Activated naive CD8-positive, alpha-beta T cell treated with anti-CD3 and anti-CD28 coated beads, Interleukin-2, amount 10 ng/mL, durations not matched to agents 7 days and 5 days (primary cell): ENCODE measurements around the gene MARCHF9. TPM values are rescaled to one million over a fixed set of nuclear protein-coding genes. Genes with fewer than 3 reads are reported as not detected.
A peak's percentile ranks its signal among the peaks of the same experiment; 100 is the strongest.
"Not testable (repeated sequence)": the region's sequence is repeated elsewhere in the genome, so short reads cannot be mapped to it uniquely, and the experiment has no call there.

ENCODE experiments used
- ATAC-seq: fragments of 150-1000 bp; cut with Tn5 transposase; one replicate; pipeline ENCODE4 v1.10.0; 2021; ENCODE audit warnings: low read depth, moderate library complexity
- POLR2A ChIA-PET: fragments of 350-600 bp; sonication (Branson Sonifier 250); formaldehyde crosslinking; loops from one replicate; lab custom pipeline; 2021; ENCODE audit warnings: antibody characterized with exemption; lab: Charles Lee
- DNase-seq: peaks from one replicate; pipeline ENCODE4 v3.0.0; 2021
- H3K27ac Mint-ChIP-seq: one replicate; pipeline ENCODE4 v1.8.0; 2022; ENCODE audit warnings: mild to moderate bottlenecking, mixed read lengths
- H3K27me3 Mint-ChIP-seq: one replicate; pipeline ENCODE4 v1.8.0; 2022; ENCODE audit warnings: mild to moderate bottlenecking, moderate library complexity, mixed read lengths
- H3K36me3 Mint-ChIP-seq: one replicate; pipeline ENCODE4 v1.8.0; 2021; ENCODE audit warnings: mild to moderate bottlenecking, mixed read lengths
- H3K4me1 Mint-ChIP-seq: one replicate; pipeline ENCODE4 v1.8.0; 2021; ENCODE audit warnings: mixed read lengths
- H3K4me3 Mint-ChIP-seq: one replicate; pipeline ENCODE4 v1.8.0; 2022; ENCODE audit warnings: mild to moderate bottlenecking, moderate library complexity, mixed read lengths
- H3K9me3 Mint-ChIP-seq: one replicate; pipeline ENCODE4 v1.8.0; 2021; ENCODE audit warnings: mixed read lengths
- total RNA-seq, 2 experiments: library from RNA; stranded (reverse); gene quantifications; one replicate each; pipeline ENCODE4 v1.2.3, GENCODE V29; 2021

Gene MARCHF9
- total RNA-seq, 2 experiments from 2014 or later = 37.1 to 38.3 TPM

DNA sequence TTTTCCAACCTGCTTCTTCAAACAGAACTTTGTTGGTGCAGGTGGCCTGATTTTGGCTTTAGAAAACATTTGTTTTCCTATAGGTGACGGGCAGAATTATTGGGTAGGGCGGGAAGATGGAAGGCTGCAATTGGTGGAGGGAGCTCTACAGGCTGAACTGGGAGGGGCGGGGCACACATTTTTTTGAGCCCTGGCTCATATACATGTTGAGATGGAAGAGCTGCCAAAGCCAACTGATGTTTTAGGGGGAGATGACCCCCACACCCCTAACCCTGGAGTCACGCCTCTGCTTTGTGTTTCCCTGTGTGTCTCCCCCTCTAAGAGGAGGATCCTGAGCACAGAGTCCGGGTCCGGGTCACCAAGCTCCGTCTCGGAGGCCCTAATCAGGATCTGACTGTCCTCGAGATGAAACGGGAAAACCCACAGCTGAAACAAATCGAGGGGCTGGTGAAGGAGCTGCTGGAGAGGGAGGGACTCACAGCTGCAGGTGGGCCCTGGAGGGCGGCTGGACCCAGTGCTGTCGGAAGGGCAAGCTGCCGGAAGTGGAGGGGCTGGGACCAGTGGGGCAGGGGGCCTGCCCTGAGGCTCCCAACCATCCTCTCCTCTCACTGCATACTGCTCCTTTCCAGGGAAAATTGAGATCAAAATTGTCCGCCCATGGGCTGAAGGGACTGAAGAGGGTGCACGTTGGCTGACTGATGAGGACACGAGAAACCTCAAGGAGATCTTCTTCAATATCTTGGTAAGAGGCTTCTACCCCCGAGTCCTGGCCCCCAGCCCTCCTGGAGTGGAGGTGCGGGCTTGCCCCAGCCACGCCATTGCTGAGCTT, 34.9 kb upstream of the MARCHF9 start:
- POLR2A ChIA-PET = interaction anchor here (0.5 to 1.7 kb wide), 5 partner anchors 10 to 153 kb away, joined by 3 to 6 read pairs (median 3); partner anchors contain the start of gene OS9
- H3K4me1 Mint-ChIP-seq = peaks cover 6% of the 10 kb centered on the region
- no peak overlapping the region for H3K27ac Mint-ChIP-seq
- ATAC-seq (peak; percentile 8), DNase-seq (no peak)
- H3K4me3 Mint-ChIP-seq = no peak overlapping the region
- H3K27me3 Mint-ChIP-seq = no peaks in the 10 kb centered on the region
- H3K9me3 Mint-ChIP-seq = no peaks in the 10 kb centered on the region
- peaks cover 20% of the 10 kb centered on the region for H3K36me3 Mint-ChIP-seq

DNA sequence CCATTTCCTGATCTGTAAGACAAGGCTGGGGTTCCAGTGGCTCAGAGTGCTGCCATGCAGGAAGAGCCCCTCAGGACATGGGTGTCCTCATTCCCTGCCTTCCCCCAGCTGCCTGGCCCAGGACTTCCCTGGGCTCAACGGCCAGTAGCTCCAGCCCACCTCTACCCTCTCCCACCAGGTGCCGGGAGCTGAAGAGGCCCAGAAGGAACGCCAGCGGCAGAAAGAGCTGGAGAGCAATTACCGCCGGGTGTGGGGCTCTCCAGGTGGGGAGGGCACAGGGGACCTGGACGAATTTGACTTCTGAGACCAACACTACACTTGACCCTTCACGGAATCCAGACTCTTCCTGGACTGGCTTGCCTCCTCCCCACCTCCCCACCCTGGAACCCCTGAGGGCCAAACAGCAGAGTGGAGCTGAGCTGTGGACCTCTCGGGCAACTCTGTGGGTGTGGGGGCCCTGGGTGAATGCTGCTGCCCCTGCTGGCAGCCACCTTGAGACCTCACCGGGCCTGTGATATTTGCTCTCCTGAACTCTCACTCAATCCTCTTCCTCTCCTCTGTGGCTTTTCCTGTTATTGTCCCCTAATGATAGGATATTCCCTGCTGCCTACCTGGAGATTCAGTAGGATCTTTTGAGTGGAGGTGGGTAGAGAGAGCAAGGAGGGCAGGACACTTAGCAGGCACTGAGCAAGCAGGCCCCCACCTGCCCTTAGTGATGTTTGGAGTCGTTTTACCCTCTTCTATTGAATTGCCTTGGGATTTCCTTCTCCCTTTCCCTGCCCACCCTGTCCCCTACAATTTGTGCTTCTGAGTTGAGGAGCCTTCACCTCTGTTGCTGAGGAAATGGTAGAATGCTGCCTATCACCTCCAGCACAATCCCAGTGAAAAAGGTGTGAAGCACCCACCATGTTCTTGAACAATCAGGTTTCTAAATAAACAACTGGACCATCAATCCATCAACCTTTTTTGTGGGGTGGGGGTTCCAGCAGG, 34.0 kb upstream of the MARCHF9 start:
- peaks cover 17% of the 10 kb centered on the region for H3K36me3 Mint-ChIP-seq

DNA sequence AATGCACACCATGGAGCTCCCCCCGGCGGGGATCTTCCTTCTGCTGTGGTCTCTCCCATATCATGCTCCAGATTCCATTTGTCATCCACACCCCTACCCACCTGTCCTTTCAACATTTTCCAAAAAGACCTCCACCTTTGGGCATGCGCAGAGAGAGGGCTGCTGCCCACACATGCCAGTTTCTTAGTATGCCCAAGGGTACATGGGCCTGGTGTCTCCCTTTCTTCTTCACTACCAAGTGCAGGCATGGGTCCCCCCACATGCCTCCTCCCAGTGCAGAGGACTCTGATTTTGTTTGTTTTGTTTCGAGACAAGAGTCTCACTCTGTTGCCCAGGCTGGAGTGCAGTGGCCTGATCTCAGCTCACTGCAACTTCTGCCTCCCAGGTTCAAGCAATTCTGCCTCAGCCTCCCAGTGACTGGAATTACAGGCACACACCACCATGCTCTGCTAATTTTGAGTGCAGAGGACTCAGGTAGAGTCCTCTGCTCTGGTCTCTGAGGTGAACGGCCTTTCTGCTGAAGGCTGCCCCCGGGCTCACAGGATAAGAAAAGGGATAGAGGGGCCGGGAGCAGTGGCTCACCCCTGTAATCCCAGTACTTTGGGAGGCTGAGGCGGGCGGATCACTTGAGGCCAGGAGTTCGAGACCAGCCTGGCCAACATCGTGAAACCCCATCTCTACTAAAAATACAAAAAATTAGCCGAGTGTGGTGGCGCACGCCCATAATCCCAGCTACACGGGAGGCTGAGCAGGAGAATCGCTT, 32.9 kb upstream of the MARCHF9 start:
- not testable (repeated sequence) for ATAC-seq
- POLR2A ChIA-PET = interaction anchor here (1.0 to 1.7 kb wide), 7 partner anchors 8 to 79 kb away, joined by 3 to 7 read pairs (median 5); partner anchors contain the start of gene TSPAN31

More for the DNA sequence above, 34.0 kb upstream of the MARCHF9 start:
- Mint-ChIP-seq H3K27ac (no peak overlapping the region), H3K9me3 (no peaks in the 10 kb centered on the region), H3K4me3 (no peak overlapping the region), H3K4me1 (peaks cover 7% of the 10 kb centered on the region), H3K27me3 (no peaks in the 10 kb centered on the region)
- ATAC-seq = peak; percentile 12
- POLR2A ChIA-PET = interaction anchor here (0.5 to 1.7 kb wide), 5 partner anchors 7 to 78 kb away, joined by 3 to 7 read pairs (median 3); no protein-coding TSS in a partner anchor
- DNase-seq = no peak

GRCh38 chr12:57722716-57723629, 31.9 kb upstream of the MARCHF9 start:
- ATAC-seq (no peak), DNase-seq (no peak)
- POLR2A ChIA-PET = interaction anchor here (0.6 to 1.5 kb wide), 8 partner anchors 9 to 410 kb away, joined by 3 to 7 read pairs (median 4); partner anchors contain the start of gene TSPAN31
- Mint-ChIP-seq H3K4me1 (peaks cover 9% of the 10 kb centered on the region), H3K36me3 (peaks cover 21% of the 10 kb centered on the region), H3K9me3 (no peaks in the 10 kb centered on the region), H3K27me3 (no peaks in the 10 kb centered on the region), H3K27ac (peak overlapping the region; percentile 83), H3K4me3 (no peak overlapping the region)

More for the DNA sequence above, 32.9 kb upstream of the MARCHF9 start:
- peaks cover 18% of the 10 kb centered on the region for H3K36me3 Mint-ChIP-seq
- not testable (repeated sequence) for H3K9me3 Mint-ChIP-seq, H3K27me3 Mint-ChIP-seq, DNase-seq, H3K4me1 Mint-ChIP-seq, H3K4me3 Mint-ChIP-seq
- H3K27ac Mint-ChIP-seq = peak overlapping the region; percentile 54

- H3K27ac Mint-ChIP-seq = peak overlapping the region; percentile 83
- H3K9me3 Mint-ChIP-seq = no peaks in the 10 kb centered on the region
Measured at GRCh38 chr12:57723630-57723962, 31.3 kb upstream of the MARCHF9 start.

DNA sequence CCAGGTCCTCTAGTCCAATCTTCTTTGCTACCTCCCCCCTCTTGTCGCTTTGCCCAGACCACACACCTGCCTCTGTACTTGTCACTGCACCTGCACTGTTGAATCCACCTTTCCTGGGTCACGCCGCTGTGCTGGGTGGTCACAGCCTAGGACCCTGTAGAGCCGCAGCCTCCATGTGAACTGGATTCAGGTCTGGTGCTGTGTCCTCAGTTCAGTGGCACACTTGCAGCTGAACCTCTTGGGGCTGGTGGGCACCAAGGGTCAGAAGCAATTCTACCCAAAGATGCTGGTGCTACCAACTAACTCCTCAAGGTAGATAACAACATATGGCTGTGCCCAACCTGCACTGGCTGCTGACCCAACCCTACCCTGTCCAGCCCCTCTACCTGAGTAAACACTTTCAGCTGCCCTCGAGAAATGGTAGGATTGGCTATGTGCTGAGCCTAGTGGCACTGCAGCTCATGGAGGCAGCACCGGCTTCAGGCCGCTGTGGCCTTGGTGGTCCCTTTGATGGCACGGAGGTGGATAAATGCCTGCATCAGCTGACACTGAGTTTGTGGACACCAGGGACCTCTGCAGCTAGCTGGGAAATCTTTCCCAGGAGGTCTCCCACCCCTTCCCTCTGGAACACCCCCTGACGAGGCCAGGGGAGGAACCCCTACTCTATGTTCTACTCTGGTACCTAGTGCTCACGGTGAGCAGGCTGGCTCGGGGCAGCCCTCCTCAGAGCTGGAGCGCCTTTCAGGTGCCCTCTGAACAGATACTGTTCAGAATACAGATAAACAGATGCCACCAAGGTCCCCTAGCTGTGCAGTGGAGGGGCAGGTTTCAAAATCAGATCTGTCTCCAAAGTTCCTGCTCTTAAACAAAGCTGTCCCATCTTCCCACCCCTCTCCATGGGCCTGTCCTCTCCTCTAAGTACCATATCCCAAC, 30.6 kb upstream of the MARCHF9 start:
- POLR2A ChIA-PET = interaction anchor here (1.0 kb wide), 1 partner anchor 9 kb away, joined by 3 read pairs; no protein-coding TSS in a partner anchor
- Mint-ChIP-seq H3K27ac (peak overlapping the region; percentile 46), H3K36me3 (peaks cover 25% of the 10 kb centered on the region), H3K4me1 (peaks cover 9% of the 10 kb centered on the region), H3K9me3 (no peaks in the 10 kb centered on the region), H3K4me3 (no peak overlapping the region), H3K27me3 (no peaks in the 10 kb centered on the region)
- ATAC-seq = no peak
- no peak for DNase-seq

More at GRCh38 chr12:57723630-57723962, 31.3 kb upstream of the MARCHF9 start:
- peaks cover 24% of the 10 kb centered on the region for H3K36me3 Mint-ChIP-seq
- ATAC-seq (no peak), DNase-seq (no peak)
- no peak overlapping the region for H3K4me3 Mint-ChIP-seq
- POLR2A ChIA-PET = interaction anchor here (1.0 to 1.3 kb wide), 2 partner anchors 9 to 21 kb away, joined by 3 to 7 read pairs; partner anchors contain the start of gene TSPAN31
- H3K27me3 Mint-ChIP-seq = no peaks in the 10 kb centered on the region
- peaks cover 9% of the 10 kb centered on the region for H3K4me1 Mint-ChIP-seq

DNA sequence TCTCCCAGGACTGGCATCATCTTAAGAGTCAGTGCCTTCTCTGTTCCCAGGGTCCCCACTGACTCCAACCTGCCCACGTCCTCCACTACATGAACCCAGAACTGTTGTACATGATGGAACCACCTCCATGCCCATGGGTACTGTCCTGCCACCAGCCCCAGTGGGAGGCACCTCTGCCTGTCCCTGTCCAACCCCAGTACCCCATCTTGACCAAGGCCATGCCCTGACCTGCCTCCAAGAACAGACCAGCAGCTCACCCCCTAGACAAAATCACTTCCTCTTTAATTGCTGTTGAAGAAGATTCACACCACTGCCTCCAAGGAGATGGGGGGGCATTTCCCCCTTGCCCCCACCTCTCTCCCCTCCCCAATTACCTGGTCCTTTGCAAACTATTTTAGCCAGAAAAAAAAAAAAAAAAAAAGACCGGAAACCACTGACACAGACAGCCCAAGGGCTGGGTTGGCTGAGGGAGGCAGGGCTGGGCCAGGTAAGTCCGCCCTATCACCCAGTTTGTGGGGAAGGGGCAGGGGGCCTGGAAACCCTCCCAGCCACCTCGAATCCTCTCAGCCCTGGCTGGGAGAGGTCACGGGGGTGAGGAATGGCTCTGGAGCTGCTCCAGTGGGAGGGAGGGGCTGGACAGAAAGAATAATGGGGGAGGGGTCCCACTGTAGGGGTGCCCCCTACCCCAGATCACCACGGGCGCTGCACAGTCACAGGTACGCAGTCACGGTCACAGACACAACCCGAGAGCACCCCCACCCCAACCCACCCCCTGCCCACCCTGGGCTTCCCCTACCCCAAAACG, 29.8 kb upstream of the MARCHF9 start:
- H3K4me3 Mint-ChIP-seq = no peak overlapping the region
- H3K27me3 Mint-ChIP-seq = no peaks in the 10 kb centered on the region
- DNase-seq (no peak), ATAC-seq (no peak)
- POLR2A ChIA-PET = interaction anchor here (1.0 to 1.3 kb wide), 2 partner anchors 9 to 17 kb away, joined by 3 to 5 read pairs; no protein-coding TSS in a partner anchor
- H3K36me3 Mint-ChIP-seq = peaks cover 22% of the 10 kb centered on the region
- H3K4me1 Mint-ChIP-seq = peaks cover 9% of the 10 kb centered on the region
- H3K27ac Mint-ChIP-seq = peak overlapping the region; percentile 46
- H3K9me3 Mint-ChIP-seq = no peaks in the 10 kb centered on the region

- Mint-ChIP-seq H3K9me3 (no peaks in the 10 kb centered on the region), H3K4me3 (no peak overlapping the region), H3K4me1 (peaks cover 9% of the 10 kb centered on the region), H3K27ac (peak overlapping the region; percentile 48), H3K27me3 (no peaks in the 10 kb centered on the region), H3K36me3 (peaks cover 24% of the 10 kb centered on the region)
- ATAC-seq (no peak), DNase-seq (no peak)
- POLR2A ChIA-PET = interaction anchor here (0.8 to 1.3 kb wide), 3 partner anchors 8 to 26 kb away, joined by 3 to 5 read pairs (median 3); partner anchors contain the start of gene CDK4
Measured at GRCh38 chr12:57725851-57726150, 29.1 kb upstream of the MARCHF9 start.

DNA sequence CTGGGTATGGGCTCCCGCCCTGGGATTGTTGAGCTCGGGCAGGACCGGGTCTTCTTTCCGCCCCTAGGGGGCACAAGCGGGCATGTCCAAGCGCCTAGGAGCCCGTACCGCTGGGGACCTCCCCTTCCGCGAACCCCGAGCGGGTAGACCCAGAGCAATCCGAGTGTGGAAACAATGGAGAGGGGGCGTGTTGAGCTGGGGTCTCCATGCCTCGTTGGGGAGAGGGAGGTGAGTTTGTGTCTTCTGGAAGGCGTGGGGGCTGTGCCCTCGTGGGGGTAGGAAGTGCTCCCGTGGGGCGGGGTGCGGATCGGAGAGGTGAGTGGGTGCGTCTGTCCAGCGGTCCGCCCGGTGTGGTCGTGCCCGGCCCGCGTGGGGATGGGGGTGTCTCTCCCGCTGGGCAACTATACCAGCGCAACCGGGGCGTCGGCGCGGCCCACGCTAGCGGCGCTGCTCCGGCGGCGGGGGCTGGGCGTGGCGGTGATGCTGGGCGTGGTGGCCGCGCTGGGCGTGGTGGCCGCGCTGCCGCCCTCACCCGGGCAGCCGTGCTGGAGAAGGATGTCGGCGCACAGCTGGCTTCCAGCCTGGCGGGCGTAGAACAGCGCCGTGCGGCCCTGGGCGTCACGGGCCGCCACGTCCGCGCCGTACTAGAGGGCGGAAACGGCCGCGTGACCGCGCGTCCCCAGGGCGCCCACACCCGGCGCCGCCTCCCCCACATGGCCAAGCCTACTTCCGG, 28.6 kb upstream of the MARCHF9 start:
- ATAC-seq (no peak), DNase-seq (no peak)
- Mint-ChIP-seq H3K4me1 (peaks cover 9% of the 10 kb centered on the region), H3K4me3 (no peak overlapping the region), H3K9me3 (no peaks in the 10 kb centered on the region), H3K27ac (peak overlapping the region; percentile 26), H3K36me3 (peaks cover 29% of the 10 kb centered on the region), H3K27me3 (no peaks in the 10 kb centered on the region)
- POLR2A ChIA-PET = interaction anchor here (0.8 to 1.3 kb wide), 4 partner anchors 8 to 26 kb away, joined by 3 to 5 read pairs (median 3); partner anchors contain the start of gene CDK4
